Caco-2 (cell line): ENCODE results near the gene VN1R5. TPM values are rescaled to one million over a fixed set of nuclear protein-coding genes. Genes with fewer than 3 reads are reported as not detected.
"Not testable (repeated sequence)": the region's sequence is repeated elsewhere in the genome, so short reads cannot be mapped to it uniquely, and the experiment has no call there.

Experiments used
- BruUV-seq: library from RNA; stranded (reverse); fragments of 400-500 nt; replicated peaks from 2 replicates; lab custom pipeline; 2021; lab: Mats Ljungman, UMichigan
- CTCF ChIA-PET: fragments of 300-600 bp; sonication (Branson Sonifier 250); formaldehyde crosslinking; loops from one replicate; lab custom pipeline; 2022; ENCODE audit warnings: antibody characterized with exemption; lab: Charles Lee
- POLR2A ChIA-PET: fragments of 300-600 bp; sonication (Branson Sonifier 250); formaldehyde crosslinking; loops from one replicate; lab custom pipeline; 2022; ENCODE audit warnings: antibody characterized with exemption; lab: Charles Lee
- DNase-seq, 2 experiments: peaks; one replicate each; pipeline versions ENCODE4 v3.0.0 to v3.0.0-alpha.2; 2020 to 2022
- H3K27me3 ChIP-seq: replicated peaks from 2 replicates; pipeline ENCODE4 v1.6.0; 2011; ENCODE audit warnings: low read length; ENCODE audit not compliant: control insufficient read depth, insufficient read depth
- H3K36me3 ChIP-seq: 2 replicates; pipeline ENCODE4 v1.5.1; 2011; ENCODE audit warnings: low read length; ENCODE audit not compliant: control insufficient read depth, insufficient read depth
- H3K4me1 ChIP-seq: fragments of 250-450 bp; sonication (Bioruptor Pico); 2 replicates; pipeline ENCODE4 v1.5.1; 2020; ENCODE audit warnings: mild to moderate bottlenecking
- H3K4me3 ChIP-seq: 2 replicates; pipeline ENCODE4 v1.5.1; 2011; ENCODE audit warnings: low read depth, mild to moderate bottlenecking, control low read depth, low read length
- H3K9me3 ChIP-seq: fragments of 250-450 bp; sonication (Bioruptor Pico); 2 replicates; pipeline ENCODE4 v1.5.1; 2020; ENCODE audit warnings: mild to moderate bottlenecking, moderate library complexity
- H3K27ac Mint-ChIP-seq: one replicate; pipeline ENCODE4 v1.8.0; 2022; ENCODE audit warnings: mixed read lengths; ENCODE audit not compliant: unreplicated experiment
- H3K27me3 Mint-ChIP-seq: one replicate; pipeline ENCODE4 v1.8.0; 2022; ENCODE audit warnings: mixed read lengths; ENCODE audit not compliant: insufficient read depth, unreplicated experiment
- H3K36me3 Mint-ChIP-seq: one replicate; pipeline ENCODE4 v1.8.0; 2022; ENCODE audit warnings: mild to moderate bottlenecking, mixed read lengths; ENCODE audit not compliant: insufficient read depth, unreplicated experiment
- H3K4me1 Mint-ChIP-seq: one replicate; pipeline ENCODE4 v1.8.0; 2022; ENCODE audit warnings: low read depth, mixed read lengths; ENCODE audit not compliant: unreplicated experiment
- H3K4me3 Mint-ChIP-seq: one replicate; pipeline ENCODE4 v1.8.0; 2022; ENCODE audit warnings: mild to moderate bottlenecking, moderate library complexity, mixed read lengths; ENCODE audit not compliant: unreplicated experiment
- H3K9me3 Mint-ChIP-seq: one replicate; pipeline ENCODE4 v1.8.0; 2022; ENCODE audit warnings: mixed read lengths; ENCODE audit not compliant: unreplicated experiment
- CTCF ChIP-seq, 2 experiments: fragments of 200-600 bp in 1 of 2; IDR thresholded peaks; 1 replicate in 1 of 2; 2 replicates in 1 of 2; pipeline versions ENCODE4 v1.5.1 to v1.8.0; 2011 to 2022; ENCODE audit warnings: antibody characterized with exemption in 1 of 2, control low read depth in 1 of 2, inconsistent platforms in 1 of 2, low read depth in 1 of 2, low read length in 1 of 2, mild to moderate bottlenecking in 1 of 2, moderate library complexity in 1 of 2; ENCODE audit not compliant: insufficient read depth in 1 of 2, severe bottlenecking in 1 of 2, unreplicated experiment in 1 of 2
- intact Hi-C: fragments of 100-400 bp; cut with micrococcal nuclease; formaldehyde crosslinking; loops from one replicate; pipeline ENCODE4 v1.10.0; 2022; ENCODE audit not compliant: unreplicated experiment
- total RNA-seq: library from RNA; stranded (reverse); gene quantifications from 2 replicates; pipeline ENCODE4 v1.2.3, GENCODE V29; 2022

Gene VN1R5
- total RNA-seq, 1 experiment from 2014 or later = not detected

- CTCF ChIA-PET = no interaction called here
- Mint-ChIP-seq H3K4me1 (peaks cover 2% of the 10 kb centered on the region), H3K36me3 (peaks cover 20% of the 10 kb centered on the region), H3K27ac (no peak overlapping the region), H3K9me3 (no peaks in the 10 kb centered on the region), H3K4me3 (no peak overlapping the region), H3K27me3 (peaks cover 4% of the 10 kb centered on the region)
- Histone ChIP-seq H3K36me3 (no peaks in the 10 kb centered on the region), H3K27me3 (no peaks in the 10 kb centered on the region), H3K4me1 (peaks cover 7% of the 10 kb centered on the region; the same call in 1 of the 2 replicates), H3K9me3 (no peaks in the 10 kb centered on the region), H3K4me3 (no peak overlapping the region)
- intact Hi-C loops = loop anchor here (5.0 kb wide), 2 partner anchors 44 to 84 kb away; partner anchors contain the start of gene VN1R5
- no TSS peak for BruUV-seq
- DNase-seq = no peak
- POLR2A ChIA-PET = no interaction called here
- TF ChIP-seq CTCF (IDR thresholded peaks at IDR 0.05; ENCODE audit: insufficient read depth in 1 of 2, low read depth in 1 of 2, low read length in 1 of 2, severe bottlenecking in 1 of 2, unreplicated experiment in 1 of 2) = no peak
Observed at GRCh38 chr1:247212627-247213617, 43.0 kb upstream of the VN1R5 start.

- Mint-ChIP-seq H3K9me3 (peaks cover 2% of the 10 kb centered on the region), H3K27ac (no peak overlapping the region), H3K27me3 (peaks cover 4% of the 10 kb centered on the region), H3K4me1 (no peaks in the 10 kb centered on the region), H3K4me3 (no peak overlapping the region), H3K36me3 (no peaks in the 10 kb centered on the region)
- ChIA-PET POLR2A (no interaction called here), CTCF (no interaction called here)
- TF ChIP-seq CTCF (IDR thresholded peaks at IDR 0.05; ENCODE audit: insufficient read depth in 1 of 2, low read depth in 1 of 2, low read length in 1 of 2, severe bottlenecking in 1 of 2, unreplicated experiment in 1 of 2) = no peak
- no peak for DNase-seq
- intact Hi-C loops = no loop called here
- Histone ChIP-seq H3K27me3 (no peaks in the 10 kb centered on the region), H3K36me3 (no peaks in the 10 kb centered on the region), H3K4me3 (no peak overlapping the region), H3K4me1 (no peaks in the 10 kb centered on the region), H3K9me3 (no peaks in the 10 kb centered on the region)
- BruUV-seq = no TSS peak
Observed at GRCh38 chr1:247216261-247216660, 39.6 kb upstream of the VN1R5 start.

DNA sequence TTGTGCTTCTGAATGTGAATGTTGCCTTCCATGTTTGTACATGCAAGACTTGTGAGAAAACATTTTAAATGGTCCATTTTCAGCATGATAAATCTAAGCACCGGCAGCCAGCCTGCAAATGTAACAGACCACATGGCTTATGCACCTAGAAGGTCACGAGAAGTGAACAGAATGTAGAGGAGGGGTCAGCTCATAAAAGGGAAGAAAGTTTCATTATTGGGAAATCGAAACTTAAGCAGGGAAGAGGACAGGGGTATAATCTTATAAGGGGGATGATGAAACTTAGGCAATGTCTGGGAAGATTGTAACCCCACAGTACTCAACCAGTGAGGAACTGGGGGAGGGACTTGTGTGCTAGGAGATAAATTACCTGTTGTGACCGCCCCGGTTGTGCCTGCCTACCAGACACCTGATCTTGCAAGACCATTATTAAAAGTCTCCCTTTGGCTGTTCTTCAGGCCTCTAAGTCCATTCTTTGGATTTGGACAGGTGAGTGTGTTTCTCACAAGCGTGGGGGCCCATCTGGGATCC, 37.7 kb upstream of the VN1R5 start:
- ChIA-PET CTCF (no interaction called here), POLR2A (no interaction called here)
- no peak overlapping the region for H3K4me3 ChIP-seq
- H3K4me1 ChIP-seq = no peaks in the 10 kb centered on the region
- no peak for TF ChIP-seq CTCF (IDR thresholded peaks at IDR 0.05; ENCODE audit: insufficient read depth in 1 of 2, low read depth in 1 of 2, low read length in 1 of 2, severe bottlenecking in 1 of 2, unreplicated experiment in 1 of 2)
- H3K9me3 ChIP-seq = no peaks in the 10 kb centered on the region
- no peak for DNase-seq
- no TSS peak for BruUV-seq
- H3K4me3 Mint-ChIP-seq = no peak overlapping the region
- peaks cover 11% of the 10 kb centered on the region for H3K27me3 Mint-ChIP-seq
- peaks cover 16% of the 10 kb centered on the region for H3K9me3 Mint-ChIP-seq
- no peaks in the 10 kb centered on the region for H3K4me1 Mint-ChIP-seq
- H3K36me3 ChIP-seq = no peaks in the 10 kb centered on the region
- intact Hi-C loops = no loop called here
- H3K27ac Mint-ChIP-seq = no peak overlapping the region
- H3K36me3 Mint-ChIP-seq = no peaks in the 10 kb centered on the region
- no peaks in the 10 kb centered on the region for H3K27me3 ChIP-seq

GRCh38 chr1:247220280-247220679, 35.6 kb upstream of the VN1R5 start:
- DNase-seq, intact Hi-C loops, H3K27ac Mint-ChIP-seq, H3K27me3 ChIP-seq, CTCF ChIA-PET, H3K4me1 ChIP-seq, POLR2A ChIA-PET, H3K36me3 Mint-ChIP-seq, BruUV-seq, H3K4me1 Mint-ChIP-seq, H3K4me3 Mint-ChIP-seq, H3K4me3 ChIP-seq, H3K36me3 ChIP-seq, H3K9me3 ChIP-seq: not testable (repeated sequence)
- peaks cover 31% of the 10 kb centered on the region for H3K9me3 Mint-ChIP-seq
- H3K27me3 Mint-ChIP-seq = peaks cover 17% of the 10 kb centered on the region
